Esophagus muscularis mucosa (tissue), 4 donors: ENCODE results near the gene PSMA2. TPM values are rescaled to one million over a fixed set of nuclear protein-coding genes. Genes with fewer than 3 reads are reported as not detected.
A peak's percentile ranks its signal among the peaks of the same experiment; 100 is the strongest.

Experiments
- DNase-seq: peaks from one replicate; pipeline ENCODE4 v3.0.0-alpha.2; 2017; ENCODE audit errors: extremely low spot score
- H3K27ac ChIP-seq, 4 donors: fragments of 200-600 bp; sonication (generic); replicated peaks in 1 of 4; 1 replicate in 3 of 4; 2 replicates in 1 of 4; pipeline ENCODE4 v1.5.1; 2016 to 2019; ENCODE audit warnings: mild to moderate bottlenecking in 1 of 4
- H3K27me3 ChIP-seq, 4 donors: fragments of 200-600 bp; sonication (generic); one replicate each; pipeline versions ENCODE4 v1.5.1 to v1.6.0; 2016 to 2019
- H3K36me3 ChIP-seq, 4 donors: fragments of 200-600 bp; sonication (generic); one replicate each; pipeline ENCODE4 v1.5.1; 2016 to 2019
- H3K4me1 ChIP-seq, 4 donors: fragments of 200-600 bp; sonication (generic); one replicate each; pipeline ENCODE4 v1.5.1; 2016 to 2019
- H3K4me3 ChIP-seq, 4 donors: fragments of 200-600 bp; sonication (generic); 1 replicate in 2 of 4; 2 replicates in 2 of 4; pipeline ENCODE4 v1.5.1; 2016 to 2019; ENCODE audit warnings: mild to moderate bottlenecking in 4 of 4, moderate library complexity in 1 of 4
- H3K9me3 ChIP-seq, 4 donors: fragments of 200-600 bp; sonication (generic); 1 replicate in 3 of 4; 2 replicates in 1 of 4; pipeline ENCODE4 v1.5.1; 2016 to 2019
- CTCF ChIP-seq, 3 experiments: fragments of 200-600 bp in 2 of 3; fragments of 450-650 bp in 1 of 3; sonication (generic) in 2 of 3; IDR thresholded peaks; one replicate each; pipeline ENCODE4 v1.5.1; 2017 to 2019; ENCODE audit warnings: antibody characterized with exemption in 3 of 3, mild to moderate bottlenecking in 2 of 3, moderate library complexity in 1 of 3
- EP300 ChIP-seq: sonication (generic); formaldehyde crosslinking; IDR thresholded peaks from one replicate; pipeline ENCODE4 v1.6.1; 2017; ENCODE audit warnings: antibody characterized with exemption
- POLR2A ChIP-seq: fragments of 450-650 bp; IDR thresholded peaks from one replicate; pipeline ENCODE4 v1.6.1; 2017; ENCODE audit warnings: antibody characterized with exemption, moderate library complexity, mild to moderate bottlenecking, low read depth
- POLR2AphosphoS5 ChIP-seq, 2 donors: sonication (generic); formaldehyde crosslinking; IDR thresholded peaks; one replicate each; pipeline ENCODE4 v1.6.1; 2017; ENCODE audit warnings: antibody characterized with exemption in 2 of 2
- WGBS: methylation state at CpG from one replicate; pipeline ENCODE4 v1.1.5; 2018; 5-methylcytosine and 5-hydroxymethylcytosine counted together
- intact Hi-C: fragments of 100-400 bp; cut with DNase I; formaldehyde crosslinking; loops from one replicate; pipeline ENCODE4 v1.15.1; 2023
- total RNA-seq, 4 donors: library from RNA; depleted of rRNA; stranded (reverse); fragments of >200 nt; gene quantifications; one replicate each; pipeline versions ENCODE4 v1.1.0 to v1.2.1, GENCODE V29; 2016

The PSMA2 gene
- total RNA-seq, 4 donors from 2014 or later = 29.7 to 73.5 (median 57.7) TPM

DNA sequence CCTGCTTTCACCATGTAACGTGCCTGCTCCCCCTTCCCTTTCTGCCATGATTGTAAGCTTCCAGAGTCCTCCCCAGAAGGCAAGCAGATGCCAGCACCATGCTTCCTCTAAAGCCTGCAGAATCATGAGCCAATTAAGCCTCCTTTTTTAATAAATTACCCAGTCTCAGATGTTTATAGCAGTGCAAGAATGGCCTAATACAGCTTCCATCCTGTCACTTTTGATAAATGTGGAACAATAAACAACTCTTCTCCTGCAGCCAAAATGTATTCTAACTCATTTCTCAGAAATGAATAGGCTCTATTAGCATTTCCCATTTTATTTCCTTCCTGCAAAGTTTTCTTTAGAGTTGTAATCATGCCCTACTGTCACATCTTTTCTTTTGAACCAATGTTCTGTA lies 63.5 kb downstream of the PSMA2 start:
- Histone ChIP-seq H3K27ac (peak overlapping the region in 2 of 4 donors; percentile 18 to 46), H3K4me1 (peaks cover 0 to 15% (median 14%) of the 10 kb centered on the region in 4 donors), H3K36me3 (no peaks in the 10 kb centered on the region), H3K4me3 (no peak overlapping the region), H3K9me3 (peaks cover 0 to 20% (median 13%) of the 10 kb centered on the region in 4 donors), H3K27me3 (no peaks in the 10 kb centered on the region)
- intact Hi-C loops = no loop called here
- TF ChIP-seq EP300 = no peak
- no peak for TF ChIP-seq CTCF (IDR thresholded peaks at IDR 0.05)
- no peak for TF ChIP-seq POLR2AphosphoS5 (IDR thresholded peaks at IDR 0.05)
- no peak for TF ChIP-seq POLR2A
- DNase-seq = no peak
- 50% methylated on average over 1 of the region's 1 CpG for WGBS

Other genes starting within 250 kb of the PSMA2 start
- gene C7orf25, start 20.1 kb downstream of the PSMA2 start, total RNA-seq = 10 to 100 TPM in 3 of 4 donors, 1 to 10 TPM in 1; 4.6 to 13.0 (median 11.7) TPM
- gene MRPL32, start 202 bp upstream of the PSMA2 start, total RNA-seq = 10 to 100 TPM; 40.5 to 63.3 (median 45.8) TPM
- gene HECW1, start 180.5 kb upstream of the PSMA2 start, total RNA-seq = under 1 TPM; 0.06 to 0.99 (median 0.27) TPM